DOHH2 (cell line): ENCODE results near the gene KCNIP4.
"Not testable (repeated sequence)": the region's sequence is repeated elsewhere in the genome, so short reads cannot be mapped to it uniquely, and the experiment has no call there.

ENCODE experiments used
- H3F3A ChIP-seq: fragments of 200-600 bp; sonication (generic), shearing (Covaris generic); 2 replicates; pipeline ENCODE4 v1.6.0; 2016; ENCODE audit warnings: antibody characterized with exemption, mild to moderate bottlenecking; ENCODE audit not compliant: control insufficient read depth, insufficient read depth
- H3K27ac ChIP-seq: fragments of 200-600 bp; sonication (generic); 2 replicates; pipeline ENCODE4 v1.5.1; 2014; ENCODE audit warnings: low read depth, mild to moderate bottlenecking, low read length, moderate library complexity
- H3K27me3 ChIP-seq: fragments of 200-600 bp; sonication (generic); 2 replicates; pipeline ENCODE4 v1.6.1; 2014; ENCODE audit warnings: mild to moderate bottlenecking, low read length, mixed read lengths; ENCODE audit not compliant: control insufficient read depth
- H3K36me3 ChIP-seq: fragments of 200-600 bp; sonication (generic); 2 replicates; pipeline ENCODE4 v1.6.1; 2014; ENCODE audit warnings: mild to moderate bottlenecking, low read length, moderate library complexity, mixed read lengths; ENCODE audit not compliant: control insufficient read depth
- H3K4me1 ChIP-seq: fragments of 200-600 bp; sonication (generic); 2 replicates; pipeline ENCODE4 v1.6.1; 2014; ENCODE audit warnings: mild to moderate bottlenecking, low read length, mixed read lengths; ENCODE audit not compliant: control insufficient read depth
- H3K4me2 ChIP-seq: fragments of 200-600 bp; sonication (generic); 2 replicates; pipeline ENCODE4 v1.6.0; 2014; ENCODE audit warnings: mild to moderate bottlenecking, low read length, moderate library complexity
- H3K4me3 ChIP-seq: fragments of 200-600 bp; sonication (generic); 2 replicates; pipeline ENCODE4 v1.5.1; 2014; ENCODE audit warnings: mild to moderate bottlenecking, low read length, mixed read lengths
- H3K79me2 ChIP-seq: fragments of 200-600 bp; sonication (generic); 2 replicates; pipeline ENCODE4 v1.6.1; 2014; ENCODE audit warnings: mild to moderate bottlenecking, low read length, mixed read lengths; ENCODE audit not compliant: control insufficient read depth
- H3K9me2 ChIP-seq: fragments of 200-600 bp; sonication (generic); replicated peaks from 2 replicates; pipeline ENCODE4 v1.6.1; 2014; ENCODE audit warnings: mild to moderate bottlenecking, low read length, mixed read lengths; ENCODE audit not compliant: control insufficient read depth
- H3K9me3 ChIP-seq: fragments of 200-600 bp; sonication (generic); 2 replicates; pipeline ENCODE4 v1.6.1; 2014; ENCODE audit warnings: antibody characterized with exemption, low read length, mixed read lengths; ENCODE audit not compliant: control insufficient read depth, insufficient read depth
- H4K20me1 ChIP-seq: fragments of 200-600 bp; sonication (generic); 2 replicates; pipeline ENCODE4 v1.6.0; 2014; ENCODE audit warnings: low read depth, mild to moderate bottlenecking, antibody characterized with exemption, low read length, moderate library complexity; ENCODE audit not compliant: control insufficient read depth, insufficient read depth
- EZH2phosphoT487 ChIP-seq: fragments of 200-600 bp; sonication (generic); IDR thresholded peaks from 2 replicates; pipeline ENCODE4 v1.6.1; 2017; ENCODE audit warnings: borderline replicate concordance, mild to moderate bottlenecking, antibody characterized with exemption, low read length, moderate library complexity, mixed read lengths
- TF ChIP-seq, protein P1 (sequence below): fragments of 200-600 bp; sonication (generic); IDR thresholded peaks from one replicate; pipeline ENCODE4 v1.5.1; 2014; ENCODE audit warnings: antibody characterized with exemption, mild to moderate bottlenecking, low read depth, low read length; ENCODE audit not compliant: poor library complexity, severe bottlenecking

The KCNIP4 gene

DNA sequence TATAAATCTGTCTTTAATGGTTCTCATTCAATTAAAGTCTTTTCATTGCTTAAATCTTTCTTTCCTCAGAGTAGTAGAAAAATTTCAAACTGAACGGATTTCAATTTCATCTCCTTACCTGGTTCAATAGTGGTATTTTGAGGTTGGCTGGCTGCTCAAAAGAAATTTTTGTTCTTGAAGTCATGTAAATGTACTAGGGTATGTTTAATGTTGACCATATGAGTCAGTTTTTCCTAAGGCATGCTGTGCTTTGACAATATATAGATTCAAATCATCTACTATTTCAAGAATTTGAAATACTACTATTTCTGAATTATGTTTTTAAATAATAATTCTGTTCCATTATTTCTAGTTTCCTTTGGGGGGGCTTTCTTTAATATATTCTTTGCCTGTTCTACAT is 1142.9 kb downstream of the KCNIP4 start:
- TF ChIP-seq EZH2phosphoT487 = no peak
- TF ChIP-seq, protein P1, sequence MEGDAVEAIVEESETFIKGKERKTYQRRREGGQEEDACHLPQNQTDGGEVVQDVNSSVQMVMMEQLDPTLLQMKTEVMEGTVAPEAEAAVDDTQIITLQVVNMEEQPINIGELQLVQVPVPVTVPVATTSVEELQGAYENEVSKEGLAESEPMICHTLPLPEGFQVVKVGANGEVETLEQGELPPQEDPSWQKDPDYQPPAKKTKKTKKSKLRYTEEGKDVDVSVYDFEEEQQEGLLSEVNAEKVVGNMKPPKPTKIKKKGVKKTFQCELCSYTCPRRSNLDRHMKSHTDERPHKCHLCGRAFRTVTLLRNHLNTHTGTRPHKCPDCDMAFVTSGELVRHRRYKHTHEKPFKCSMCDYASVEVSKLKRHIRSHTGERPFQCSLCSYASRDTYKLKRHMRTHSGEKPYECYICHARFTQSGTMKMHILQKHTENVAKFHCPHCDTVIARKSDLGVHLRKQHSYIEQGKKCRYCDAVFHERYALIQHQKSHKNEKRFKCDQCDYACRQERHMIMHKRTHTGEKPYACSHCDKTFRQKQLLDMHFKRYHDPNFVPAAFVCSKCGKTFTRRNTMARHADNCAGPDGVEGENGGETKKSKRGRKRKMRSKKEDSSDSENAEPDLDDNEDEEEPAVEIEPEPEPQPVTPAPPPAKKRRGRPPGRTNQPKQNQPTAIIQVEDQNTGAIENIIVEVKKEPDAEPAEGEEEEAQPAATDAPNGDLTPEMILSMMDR = no peak
- H3K4me2 ChIP-seq = no peak overlapping the region
- H3K79me2 ChIP-seq = no peaks in the 10 kb centered on the region
- no peaks in the 10 kb centered on the region for H3F3A ChIP-seq
- no peaks in the 10 kb centered on the region for H3K27me3 ChIP-seq
- H3K36me3 ChIP-seq = no peaks in the 10 kb centered on the region
- no peaks in the 10 kb centered on the region for H3K9me3 ChIP-seq
- H3K9me2 ChIP-seq = no peaks in the 10 kb centered on the region; the same call in 1 of the 2 replicates
- H4K20me1 ChIP-seq = no peaks in the 10 kb centered on the region
- H3K4me3 ChIP-seq = no peak overlapping the region
- no peaks in the 10 kb centered on the region for H3K4me1 ChIP-seq
- H3K27ac ChIP-seq = no peak overlapping the region

DNA sequence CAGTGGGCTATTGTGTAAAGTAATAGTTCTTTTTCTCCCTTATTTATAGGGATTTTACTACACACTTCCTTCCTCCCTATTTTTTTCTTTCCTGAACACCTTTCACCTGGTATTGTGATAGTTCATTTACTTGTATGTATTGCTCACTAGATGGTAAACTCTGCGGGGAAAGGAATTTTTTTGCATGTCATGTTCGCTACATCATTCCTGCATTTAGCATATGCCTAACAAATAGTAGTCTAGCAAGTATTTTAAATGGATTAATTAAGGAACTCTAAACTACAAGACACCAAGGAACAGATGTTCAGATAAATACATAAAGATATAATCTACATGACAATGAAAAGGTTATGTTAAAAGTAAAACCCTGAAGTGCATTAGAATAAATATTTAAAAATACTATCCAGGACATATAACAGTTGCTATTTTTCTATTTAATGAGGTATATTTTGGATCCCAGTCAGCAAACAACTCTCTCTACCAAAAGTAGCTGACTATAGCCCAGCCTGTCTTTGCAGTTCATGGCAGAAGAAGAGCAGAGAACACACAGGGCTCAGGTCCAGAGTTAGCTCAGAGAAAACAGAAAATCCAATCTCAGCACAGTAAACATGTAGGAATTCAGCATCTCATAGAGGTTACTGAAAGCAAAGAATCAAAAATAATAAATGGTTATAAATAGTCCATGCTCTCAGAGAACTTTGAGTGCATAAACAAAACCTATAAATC is 1160.5 kb downstream of the KCNIP4 start:
- Histone ChIP-seq H3K4me1 (no peaks in the 10 kb centered on the region), H4K20me1 (no peaks in the 10 kb centered on the region), H3F3A (no peaks in the 10 kb centered on the region), H3K27ac (no peak overlapping the region), H3K27me3 (no peaks in the 10 kb centered on the region), H3K4me3 (no peak overlapping the region), H3K36me3 (no peaks in the 10 kb centered on the region), H3K9me2 (no peaks in the 10 kb centered on the region), H3K4me2 (no peak overlapping the region), H3K9me3 (no peaks in the 10 kb centered on the region), H3K79me2 (no peaks in the 10 kb centered on the region)
- TF ChIP-seq, protein P1 = no peak
- TF ChIP-seq EZH2phosphoT487 = no peak

DNA sequence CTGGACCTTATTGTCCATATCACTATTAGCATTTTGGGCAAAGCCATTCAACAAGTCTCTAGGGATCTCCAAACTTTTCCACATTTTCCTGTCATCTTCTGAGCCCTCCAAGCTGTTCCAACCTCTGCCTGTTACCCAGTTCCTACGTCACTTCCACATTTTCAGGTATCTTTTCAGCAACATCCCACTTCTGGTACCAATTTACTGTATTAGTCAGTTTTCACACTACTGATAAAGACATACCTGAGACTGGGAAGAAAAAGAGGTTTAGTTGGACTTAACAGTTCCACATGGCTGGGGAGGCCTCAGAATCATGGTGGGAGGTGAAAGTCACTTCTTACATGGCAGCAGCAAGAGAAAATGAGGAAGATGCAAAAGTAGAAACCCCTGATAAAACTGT is 1165.4 kb downstream of the KCNIP4 start:
- H3K79me2 ChIP-seq, H3K27me3 ChIP-seq, H4K20me1 ChIP-seq: not testable (repeated sequence)

DNA sequence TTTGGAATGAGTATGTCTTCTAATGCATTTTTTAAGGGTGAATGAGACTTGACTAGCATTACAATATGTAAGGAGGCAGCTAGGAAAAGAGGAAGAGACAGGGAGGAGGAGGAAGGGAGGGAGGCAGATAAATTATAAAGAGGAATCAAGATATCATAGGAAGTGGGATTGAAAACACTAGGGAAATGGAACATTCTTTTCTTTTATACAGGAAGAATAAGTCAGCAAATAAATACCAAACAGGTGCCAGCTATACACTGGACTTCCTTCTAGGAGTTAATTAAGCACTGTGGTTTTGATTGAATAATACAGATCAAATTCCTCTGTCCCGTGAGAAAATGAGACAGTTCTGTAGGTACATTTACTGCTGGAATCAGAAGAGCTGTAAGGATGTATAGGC is 1169.7 kb downstream of the KCNIP4 start:
- no peak overlapping the region for H3K27ac ChIP-seq
- TF ChIP-seq EZH2phosphoT487 = no peak
- TF ChIP-seq, protein P1 = no peak
- H4K20me1 ChIP-seq = no peaks in the 10 kb centered on the region
- no peaks in the 10 kb centered on the region for H3K79me2 ChIP-seq
- H3K4me3 ChIP-seq = no peak overlapping the region
- H3K36me3 ChIP-seq = no peaks in the 10 kb centered on the region
- no peaks in the 10 kb centered on the region for H3K27me3 ChIP-seq
- no peaks in the 10 kb centered on the region for H3K9me2 ChIP-seq
- H3K9me3 ChIP-seq = no peaks in the 10 kb centered on the region
- H3K4me1 ChIP-seq = no peaks in the 10 kb centered on the region
- no peaks in the 10 kb centered on the region for H3F3A ChIP-seq
- H3K4me2 ChIP-seq = no peak overlapping the region

More for the DNA sequence above, 1165.4 kb downstream of the KCNIP4 start:
- H3K4me1 ChIP-seq, H3K36me3 ChIP-seq, H3K9me2 ChIP-seq, H3K4me3 ChIP-seq, H3K4me2 ChIP-seq, H3F3A ChIP-seq, H3K27ac ChIP-seq, H3K9me3 ChIP-seq: not testable (repeated sequence)
